Heart left ventricle (tissue), 16 donors: ENCODE results near the gene MVD. TPM values are rescaled to one million over a fixed set of nuclear protein-coding genes. Genes with fewer than 3 reads are reported as not detected.

Experiments used
- ATAC-seq, 4 donors: fragments of 200-7000 bp; cut with Tn5 transposase; one replicate each; pipeline ENCODE4 v1.9.1; 2020 to 2022; ENCODE audit warnings: moderate library complexity in 4 of 4, mild to moderate bottlenecking in 3 of 4, moderate number of reproducible peaks in 1 of 4
- DNase-seq, 5 donors: peaks; one replicate each; pipeline ENCODE4 v3.0.0-alpha.2; 2020
- H3K27ac ChIP-seq, 12 donors: fragments of 200-600 bp; sonication (generic) in 4 of 12; one replicate each; pipeline versions ENCODE4 v1.5.0 to v1.8.0; 2016 to 2022; ENCODE audit warnings: mild to moderate bottlenecking in 2 of 12
- H3K27me3 ChIP-seq, 9 donors: fragments of 200-600 bp; sonication (generic) in 2 of 9; one replicate each; pipeline versions ENCODE4 v1.5.1 to v1.8.0; 2016 to 2022; ENCODE audit warnings: mild to moderate bottlenecking in 3 of 9
- H3K36me3 ChIP-seq, 9 donors: fragments of 200-600 bp; sonication (generic) in 2 of 9; one replicate each; pipeline versions ENCODE4 v1.5.0 to v1.8.0; 2018 to 2022; ENCODE audit warnings: mild to moderate bottlenecking in 2 of 9
- H3K4me1 ChIP-seq, 12 donors: fragments of 200-600 bp; sonication (generic) in 4 of 12; one replicate each; pipeline versions ENCODE4 v1.5.0 to v1.8.0; 2016 to 2022; ENCODE audit warnings: mild to moderate bottlenecking in 3 of 12
- H3K4me3 ChIP-seq, 12 donors: fragments of 200-600 bp; sonication (generic) in 4 of 12; one replicate each; pipeline versions ENCODE4 v1.5.0 to v1.8.0; 2017 to 2022; ENCODE audit warnings: mild to moderate bottlenecking in 9 of 12, moderate library complexity in 4 of 12
- H3K9me3 ChIP-seq, 12 donors: fragments of 200-600 bp; sonication (generic) in 4 of 12; one replicate each; pipeline versions ENCODE4 v1.5.0 to v1.8.0; 2016 to 2022; ENCODE audit warnings: mild to moderate bottlenecking in 1 of 12
- CTCF ChIP-seq, 12 donors: fragments of 200-600 bp; sonication (generic) in 4 of 12; IDR thresholded peaks; one replicate each; pipeline versions ENCODE4 v1.5.0 to v1.8.0; 2018 to 2022; ENCODE audit warnings: antibody characterized with exemption in 12 of 12, mild to moderate bottlenecking in 5 of 12
- POLR2A ChIP-seq, 2 donors: fragments of 450-650 bp; IDR thresholded peaks; one replicate each; pipeline ENCODE4 v1.6.1; 2017; ENCODE audit warnings: antibody characterized with exemption in 2 of 2, mild to moderate bottlenecking in 2 of 2, moderate library complexity in 2 of 2
- WGBS, 4 donors: extraction: QIAGEN DNeasy Blood & Tissue Kit in 2 of 4; methylation state at CpG; one replicate each; pipeline versions ENCODE4 v1.1.5 to v1.1.7; 2013 to 2018; 5-methylcytosine and 5-hydroxymethylcytosine counted together
- intact Hi-C, 10 donors: fragments of 100-400 bp; cut with DNase I; formaldehyde crosslinking; loops; one replicate each; pipeline versions ENCODE4 v1.11.1 to v1.14.2; 2022
- polyA plus RNA-seq, 2 donors: library from polyadenylated mRNA; stranded (reverse); fragments of 200-250 nt; gene quantifications; one replicate each; pipeline ENCODE4 v1.2.3, GENCODE V29; 2013
- total RNA-seq, 9 donors: library from RNA; depleted of rRNA in 2 of 9; stranded (reverse); fragments of >200 nt in 2 of 9; fragmentation: NEBNext Ultra II Directional in 3 of 9; extraction: Animal tissue kit (Norgen Biotek cat#: 25700) in 3 of 9; gene quantifications; one replicate each; pipeline versions ENCODE4 v1.1.0 to v1.2.4, GENCODE V29; 2016 to 2023
- donor health status: ischemic (EF 13 %, LVEDD 7.1; RV severe dilation, severe dysfunction).
- donor health status: healthy with polysubstance abuse.
- donor health status: DM: no; HTN: yes; CAD: no.
- donor health status: DM: no; HTN: no; CAD: no.
- donor health status: ischemic (EF 25% LVEDD 6.9; RV normal size, moderate dysfunction).
- donor health status: ischemic (EF 25% LVEDD 5.7; RV mildly dilated, moderate dysfunction).
- donor health status: healthy.
- donor health status: DM: yes; HTN: yes; CAD: no.
- donor health status: ischemic (EF 35%, LVEDD 5.7; RV mildly dilated, moderate dysfunction).
- donor health status: nonischemic (EF 11% LVEDD 7.7; RV severe dilation, severe dysfunction).
- donor health status: DM: yes; HTN: yes; CAD: no.
- donor health status: PGD.
- donor health status: ischemic (EF 29% LVEDD 5.4; RV normal size, mild dysfunction).
- donor health status: nonischemic (EF 23%, LVEDD 6.1; RV moderate dilation, normal function).

Gene MVD
- total and polyA plus RNA-seq, 11 donors: 17.5 to 41.2 (median 21.0) TPM

- Histone ChIP-seq H3K27ac (no peak overlapping the region), H3K9me3 (no peaks in the 10 kb centered on the region), H3K4me3 (no peak overlapping the region), H3K36me3 (peaks cover 0 to 18% (median 5%) of the 10 kb centered on the region in 9 donors), H3K27me3 (no peaks in the 10 kb centered on the region), H3K4me1 (peaks cover 0 to 32% (median 25%) of the 10 kb centered on the region in 12 donors)
- no peak for ATAC-seq
- intact Hi-C loops: loop anchor here in 1 of 10 donors (5.0 kb wide), 1 partner anchor 46 kb away; the partner anchor contains the start of genes CTU2 and RNF166
- no peak for DNase-seq
- TF ChIP-seq CTCF (IDR thresholded peaks at IDR 0.05): no peak
- no peak for TF ChIP-seq POLR2A (IDR thresholded peaks at IDR 0.05)
- WGBS, 4 donors: 86 to 93% (median 90%) methylated on average over 10 of the region's 10 CpGs
Observed at GRCh38 chr16:88661468-88661867, 1.4 kb downstream of the MVD start.

- Histone ChIP-seq H3K27ac (no peak overlapping the region), H3K4me1 (peaks cover 0 to 17% (median 12%) of the 10 kb centered on the region in 12 donors), H3K36me3 (peaks cover 0 to 36% (median 8%) of the 10 kb centered on the region in 9 donors), H3K4me3 (no peak overlapping the region), H3K27me3 (no peaks in the 10 kb centered on the region), H3K9me3 (no peaks in the 10 kb centered on the region)
- 93 to 98% (median 95%) methylated on average over 25 of the region's 25 CpGs for WGBS, 4 donors
- DNase-seq (no peak), ATAC-seq (no peak)
- intact Hi-C loops: no loop called here
- TF ChIP-seq POLR2A (IDR thresholded peaks at IDR 0.05) (no peak), CTCF (IDR thresholded peaks at IDR 0.05) (no peak)
Observed at GRCh38 chr16:88659160-88659559, 3.7 kb downstream of the MVD start.

- H3K36me3 ChIP-seq: peaks cover 0 to 38% (median 8%) of the 10 kb centered on the region in 9 donors
- 87 to 96% (median 92%) methylated on average over 13 to 15 of the region's 15 CpGs for WGBS, 4 donors
- no peaks in the 10 kb centered on the region for H3K9me3 ChIP-seq
- H3K4me1 ChIP-seq: peaks cover 0 to 13% (median 8%) of the 10 kb centered on the region in 12 donors
- DNase-seq (no peak), ATAC-seq (no peak)
- TF ChIP-seq CTCF (IDR thresholded peaks at IDR 0.05) (no peak), POLR2A (IDR thresholded peaks at IDR 0.05) (no peak)
- H3K4me3 ChIP-seq: no peak overlapping the region
- no peaks in the 10 kb centered on the region for H3K27me3 ChIP-seq
- intact Hi-C loops: no loop called here
- no peak overlapping the region for H3K27ac ChIP-seq
Observed at GRCh38 chr16:88658714-88659113, 4.2 kb downstream of the MVD start.

GRCh38 chr16:88657371-88657770, 5.5 kb downstream of the MVD start:
- WGBS, 4 donors: 80 to 94% (median 93%) methylated on average over 3 to 19 of the region's 19 CpGs
- H3K36me3 ChIP-seq: peaks cover 0 to 46% (median 11%) of the 10 kb centered on the region in 9 donors
- DNase-seq: no peak

More at GRCh38 chr16:88657371-88657770, 5.5 kb downstream of the MVD start:
- peaks cover 0 to 11% (median 6%) of the 10 kb centered on the region in 12 donors for H3K4me1 ChIP-seq
- H3K27me3 ChIP-seq: no peaks in the 10 kb centered on the region
- TF ChIP-seq POLR2A (IDR thresholded peaks at IDR 0.05) (no peak), CTCF (IDR thresholded peaks at IDR 0.05) (no peak)
- intact Hi-C loops: no loop called here
- H3K27ac ChIP-seq: no peak overlapping the region
- H3K9me3 ChIP-seq: no peaks in the 10 kb centered on the region
- ATAC-seq: no peak
- H3K4me3 ChIP-seq: no peak overlapping the region
